Mesothelial cell of epicardium (in vitro differentiated cells): Measurements from ENCODE around the gene OAS3. TPM values are rescaled to one million over a fixed set of nuclear protein-coding genes. Genes with fewer than 3 reads are reported as not detected.

Source experiments
- DNase-seq, 2 experiments: peaks; one replicate each; pipeline ENCODE4 v3.0.0; 2021; ENCODE audit warnings: low spot score in 2 of 2; ENCODE audit not compliant: unreplicated experiment in 2 of 2
- H3K27ac Mint-ChIP-seq: 2 replicates; pipeline ENCODE4 v1.8.0; 2021; ENCODE audit warnings: mixed read lengths
- H3K27me3 Mint-ChIP-seq: 2 replicates; pipeline ENCODE4 v1.8.0; 2021; ENCODE audit warnings: low read depth, mixed read lengths
- H3K36me3 Mint-ChIP-seq: 2 replicates; pipeline ENCODE4 v1.8.0; 2021; ENCODE audit warnings: mixed read lengths
- H3K4me1 Mint-ChIP-seq: 2 replicates; pipeline ENCODE4 v1.8.0; 2021; ENCODE audit warnings: mixed read lengths
- H3K4me3 Mint-ChIP-seq: 2 replicates; pipeline ENCODE4 v1.8.0; 2021; ENCODE audit warnings: mild to moderate bottlenecking, moderate library complexity, mixed read lengths
- H3K9me3 Mint-ChIP-seq: 2 replicates; pipeline ENCODE4 v1.8.0; 2021; ENCODE audit warnings: mixed read lengths
- CTCF ChIP-seq: fragments of 200-600 bp; sonication (generic); IDR thresholded peaks from one replicate; pipeline ENCODE4 v1.5.0; 2021; ENCODE audit warnings: antibody characterized with exemption; ENCODE audit not compliant: unreplicated experiment
- total RNA-seq: library from RNA; stranded (reverse); gene quantifications from 3 replicates; pipeline ENCODE4 v1.2.1, GENCODE V29; 2021

Gene OAS3
- total RNA-seq, 1 donor from 2014 or later, result 6.5 TPM

GRCh38 chr12:112900298-112901145, 37.8 kb upstream of the OAS3 start:
- peak; percentile 58 for TF ChIP-seq CTCF
- DNase-seq, result no peak
- no peak overlapping the region for H3K4me3 Mint-ChIP-seq
- H3K4me1 Mint-ChIP-seq, result peaks cover 7% of the 10 kb centered on the region
- H3K36me3 Mint-ChIP-seq, result no peaks in the 10 kb centered on the region
- peaks cover 8% of the 10 kb centered on the region for H3K9me3 Mint-ChIP-seq
- H3K27me3 Mint-ChIP-seq, result peaks cover 34% of the 10 kb centered on the region
- no peak overlapping the region for H3K27ac Mint-ChIP-seq

GRCh38 chr12:112901271-112901670, 37.0 kb upstream of the OAS3 start:
- Mint-ChIP-seq H3K27ac (no peak overlapping the region), H3K4me3 (no peak overlapping the region), H3K9me3 (peaks cover 8% of the 10 kb centered on the region), H3K27me3 (peaks cover 27% of the 10 kb centered on the region), H3K36me3 (no peaks in the 10 kb centered on the region), H3K4me1 (peaks cover 8% of the 10 kb centered on the region)
- TF ChIP-seq CTCF, result no peak
- DNase-seq, result no peak

GRCh38 chr12:112904571-112904970, 33.7 kb upstream of the OAS3 start:
- Mint-ChIP-seq H3K4me3 (no peak overlapping the region), H3K9me3 (peaks cover 8% of the 10 kb centered on the region), H3K27me3 (no peaks in the 10 kb centered on the region), H3K4me1 (peaks cover 17% of the 10 kb centered on the region), H3K36me3 (no peaks in the 10 kb centered on the region), H3K27ac (no peak overlapping the region)
- no peak for DNase-seq
- no peak for TF ChIP-seq CTCF

GRCh38 chr12:112905451-112906089, 32.7 kb upstream of the OAS3 start:
- no peak overlapping the region for H3K27ac Mint-ChIP-seq
- H3K36me3 Mint-ChIP-seq, result peaks cover 3% of the 10 kb centered on the region
- H3K9me3 Mint-ChIP-seq, result peaks cover 8% of the 10 kb centered on the region
- no peak for DNase-seq
- no peak for TF ChIP-seq CTCF
- H3K4me3 Mint-ChIP-seq, result no peak overlapping the region
- H3K4me1 Mint-ChIP-seq, result peaks cover 17% of the 10 kb centered on the region
- H3K27me3 Mint-ChIP-seq, result peaks cover 2% of the 10 kb centered on the region

- H3K27ac Mint-ChIP-seq, result peak within 1 kb of the TSS; percentile 70
- no peak for DNase-seq
- peaks cover 2% of the 10 kb centered on the region for H3K27me3 Mint-ChIP-seq
- H3K36me3 Mint-ChIP-seq, result peaks cover 6% of the 10 kb centered on the region
- H3K9me3 Mint-ChIP-seq, result peaks cover 14% of the 10 kb centered on the region
- no peak for TF ChIP-seq CTCF
- H3K4me3 Mint-ChIP-seq, result peak within 1 kb of the TSS; percentile 55
- H3K4me1 Mint-ChIP-seq, result peaks cover 17% of the 10 kb centered on the region
Measured at GRCh38 chr12:112906712-112907414, 31.4 kb upstream of the OAS3 start, which contains the start of gene OAS1. OAS1 (plus strand) TSS chr12:112906962; CDS start chr12:112907040, 78 bp downstream.
